ENCODE measurements around the gene HSD17B11. TPM values are rescaled to one million over a fixed set of nuclear protein-coding genes. Genes with fewer than 3 reads are reported as not detected.
A peak's percentile ranks its signal among the peaks of the same experiment; 100 is the strongest.
"Not testable (repeated sequence)": the region's sequence is repeated elsewhere in the genome, so short reads cannot be mapped to it uniquely, and the experiment has no call there.

The HSD17B11 gene
- total RNA-seq, 1 donor from 2014 or later: 27.2 TPM

DNA sequence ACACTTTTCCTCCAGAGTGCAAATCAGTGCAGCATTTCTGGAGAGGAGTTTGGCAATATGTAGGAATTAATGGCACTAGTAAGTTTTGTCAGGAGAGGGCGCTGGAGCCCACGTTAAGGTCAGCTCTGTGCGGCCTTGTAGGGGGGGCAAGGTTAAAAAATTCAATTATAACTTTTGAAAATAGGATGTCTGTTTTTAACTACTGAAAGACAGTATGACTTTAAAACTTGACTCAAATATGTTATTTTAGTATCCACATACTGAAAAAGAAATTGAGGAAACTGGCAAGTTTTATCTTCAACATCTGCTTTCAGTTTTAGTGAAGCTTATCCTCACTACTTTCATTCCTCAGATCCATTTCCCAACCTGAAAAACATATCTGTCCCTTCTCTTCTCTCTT is 37.4 kb downstream of the HSD17B11 start:
- Mint-ChIP-seq H3K27me3 (ENCODE audit: unreplicated experiment) (no peaks in the 10 kb centered on the region), H3K27ac (ENCODE audit: unreplicated experiment) (no peak overlapping the region), H3K9me3 (ENCODE audit: unreplicated experiment) (no peaks in the 10 kb centered on the region), H3K4me3 (ENCODE audit: unreplicated experiment) (no peak overlapping the region), H3K36me3 (ENCODE audit: low read depth, unreplicated experiment) (no peaks in the 10 kb centered on the region), H3K4me1 (ENCODE audit: unreplicated experiment) (no peaks in the 10 kb centered on the region)
- TF ChIP-seq, protein P1, sequence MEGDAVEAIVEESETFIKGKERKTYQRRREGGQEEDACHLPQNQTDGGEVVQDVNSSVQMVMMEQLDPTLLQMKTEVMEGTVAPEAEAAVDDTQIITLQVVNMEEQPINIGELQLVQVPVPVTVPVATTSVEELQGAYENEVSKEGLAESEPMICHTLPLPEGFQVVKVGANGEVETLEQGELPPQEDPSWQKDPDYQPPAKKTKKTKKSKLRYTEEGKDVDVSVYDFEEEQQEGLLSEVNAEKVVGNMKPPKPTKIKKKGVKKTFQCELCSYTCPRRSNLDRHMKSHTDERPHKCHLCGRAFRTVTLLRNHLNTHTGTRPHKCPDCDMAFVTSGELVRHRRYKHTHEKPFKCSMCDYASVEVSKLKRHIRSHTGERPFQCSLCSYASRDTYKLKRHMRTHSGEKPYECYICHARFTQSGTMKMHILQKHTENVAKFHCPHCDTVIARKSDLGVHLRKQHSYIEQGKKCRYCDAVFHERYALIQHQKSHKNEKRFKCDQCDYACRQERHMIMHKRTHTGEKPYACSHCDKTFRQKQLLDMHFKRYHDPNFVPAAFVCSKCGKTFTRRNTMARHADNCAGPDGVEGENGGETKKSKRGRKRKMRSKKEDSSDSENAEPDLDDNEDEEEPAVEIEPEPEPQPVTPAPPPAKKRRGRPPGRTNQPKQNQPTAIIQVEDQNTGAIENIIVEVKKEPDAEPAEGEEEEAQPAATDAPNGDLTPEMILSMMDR (IDR thresholded peaks at IDR 0.05; ENCODE audit: unreplicated experiment): peak; percentile 63
- peak; percentile 67 for DNase-seq (ENCODE audit: low spot score)

DNA sequence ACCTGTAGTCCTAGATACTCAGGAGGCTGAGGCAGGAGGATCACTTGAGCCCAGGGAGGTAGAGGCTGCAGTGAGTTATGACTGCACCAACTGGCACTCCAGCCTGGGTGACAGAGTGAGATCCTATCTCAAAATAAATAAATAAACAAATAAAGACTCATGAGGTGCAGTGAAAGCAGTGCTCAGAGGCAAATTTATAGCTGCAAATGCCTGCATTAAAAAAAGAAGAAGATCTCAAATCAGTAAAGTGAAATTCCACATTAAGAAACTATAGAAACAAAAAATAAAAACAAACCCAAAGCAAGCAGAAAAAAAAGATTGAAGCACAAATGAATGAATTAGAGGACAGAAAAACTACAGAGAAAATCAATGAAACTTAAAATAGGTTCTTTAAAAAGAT is 45.8 kb downstream of the HSD17B11 start:
- Mint-ChIP-seq H3K4me1 (ENCODE audit: unreplicated experiment) (no peaks in the 10 kb centered on the region), H3K4me3 (ENCODE audit: unreplicated experiment) (no peak overlapping the region), H3K36me3 (ENCODE audit: low read depth, unreplicated experiment) (peaks cover 13% of the 10 kb centered on the region), H3K9me3 (ENCODE audit: unreplicated experiment) (no peaks in the 10 kb centered on the region), H3K27me3 (ENCODE audit: unreplicated experiment) (no peaks in the 10 kb centered on the region), H3K27ac (ENCODE audit: unreplicated experiment) (no peak overlapping the region)
- TF ChIP-seq, protein P1 (IDR thresholded peaks at IDR 0.05; ENCODE audit: unreplicated experiment): no peak
- DNase-seq (ENCODE audit: low spot score): no peak

DNA sequence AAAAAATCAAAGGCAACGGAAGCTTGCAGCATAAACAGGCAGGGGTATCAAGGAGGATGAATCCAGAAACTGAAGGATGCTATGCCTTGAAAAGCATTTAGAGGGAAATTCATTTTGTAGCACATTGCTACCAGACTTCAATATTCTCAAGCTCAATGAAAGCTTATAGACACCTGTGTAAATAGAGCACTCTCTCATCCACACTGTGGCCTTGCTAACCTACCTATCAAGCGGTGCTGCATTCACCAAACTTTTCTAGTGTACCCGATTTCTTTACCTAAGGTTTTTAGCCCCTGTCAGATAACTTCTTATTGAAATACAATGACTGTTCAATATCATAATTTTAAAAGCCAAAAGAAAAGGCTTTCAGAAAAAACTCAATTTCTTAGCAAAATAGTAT is 48.1 kb downstream of the HSD17B11 start:
- Mint-ChIP-seq H3K27me3 (ENCODE audit: unreplicated experiment) (no peaks in the 10 kb centered on the region), H3K9me3 (ENCODE audit: unreplicated experiment) (no peaks in the 10 kb centered on the region), H3K27ac (ENCODE audit: unreplicated experiment) (no peak overlapping the region), H3K4me1 (ENCODE audit: unreplicated experiment) (no peaks in the 10 kb centered on the region), H3K4me3 (ENCODE audit: unreplicated experiment) (no peak overlapping the region), H3K36me3 (ENCODE audit: low read depth, unreplicated experiment) (peaks cover 16% of the 10 kb centered on the region)
- TF ChIP-seq, protein P1 (IDR thresholded peaks at IDR 0.05; ENCODE audit: unreplicated experiment): no peak
- no peak for DNase-seq (ENCODE audit: low spot score)

DNA sequence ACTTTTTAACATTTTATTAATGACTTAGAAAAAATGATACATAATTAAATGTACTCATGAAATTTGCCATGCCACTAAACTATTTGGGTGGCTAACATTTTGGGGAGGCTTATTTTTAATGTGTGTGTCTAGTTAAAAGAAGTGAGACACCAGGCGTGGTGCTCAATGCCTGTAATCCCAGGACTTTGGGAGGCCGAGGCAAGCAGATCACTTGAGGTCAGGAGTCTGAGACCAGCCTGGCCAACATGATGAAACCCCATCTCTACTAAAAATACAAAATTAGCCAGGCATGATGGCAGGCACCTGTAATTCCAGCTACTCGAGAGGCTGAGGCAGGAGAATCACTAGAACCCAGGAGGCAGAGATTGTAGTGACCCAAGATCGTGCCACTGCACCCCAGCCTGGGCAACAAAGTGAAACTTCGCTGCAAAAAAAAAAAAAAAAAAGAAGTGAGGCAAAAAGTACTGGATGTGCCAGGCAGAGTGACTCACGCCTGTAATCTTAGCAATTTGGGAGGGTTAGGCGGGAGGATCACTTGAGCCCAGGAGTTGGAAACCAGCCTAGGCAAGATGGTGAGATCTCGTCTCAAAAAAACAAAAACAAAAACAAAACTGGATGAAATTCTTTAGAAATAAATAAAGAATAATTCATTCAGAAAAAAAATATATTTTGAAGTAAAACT is 48.9 kb downstream of the HSD17B11 start:
- not testable (repeated sequence) for H3K27ac Mint-ChIP-seq (ENCODE audit: unreplicated experiment); H3K4me3 Mint-ChIP-seq (ENCODE audit: unreplicated experiment); DNase-seq (ENCODE audit: low spot score); H3K4me1 Mint-ChIP-seq (ENCODE audit: unreplicated experiment); H3K27me3 Mint-ChIP-seq (ENCODE audit: unreplicated experiment); H3K9me3 Mint-ChIP-seq (ENCODE audit: unreplicated experiment)
- H3K36me3 Mint-ChIP-seq (ENCODE audit: low read depth, unreplicated experiment): peaks cover 16% of the 10 kb centered on the region

DNA sequence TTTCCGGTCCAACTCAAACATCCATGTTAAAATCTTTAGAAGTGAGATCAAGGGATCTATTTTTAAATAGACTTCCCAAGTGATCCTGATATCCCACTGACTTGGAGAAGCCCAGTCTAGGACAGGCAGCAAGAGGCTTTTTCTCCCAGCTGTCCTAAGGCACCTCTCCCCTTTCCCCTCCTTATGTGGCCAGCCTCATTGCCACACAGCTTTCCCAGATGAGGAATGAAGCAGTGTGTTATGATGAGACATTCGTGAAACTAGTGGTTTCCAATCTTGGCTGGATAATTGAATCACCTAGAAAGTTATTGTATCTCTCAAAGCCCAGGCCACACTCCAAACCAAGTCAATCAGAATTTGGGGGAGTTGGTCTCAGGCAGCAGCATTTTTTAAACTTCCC is 51.5 kb downstream of the HSD17B11 start:
- H3K27ac Mint-ChIP-seq (ENCODE audit: unreplicated experiment): no peak overlapping the region
- H3K9me3 Mint-ChIP-seq (ENCODE audit: unreplicated experiment): no peaks in the 10 kb centered on the region
- H3K36me3 Mint-ChIP-seq (ENCODE audit: low read depth, unreplicated experiment): peaks cover 10% of the 10 kb centered on the region
- TF ChIP-seq, protein P1 (IDR thresholded peaks at IDR 0.05; ENCODE audit: unreplicated experiment): no peak
- no peaks in the 10 kb centered on the region for H3K27me3 Mint-ChIP-seq (ENCODE audit: unreplicated experiment)
- H3K4me1 Mint-ChIP-seq (ENCODE audit: unreplicated experiment): no peaks in the 10 kb centered on the region
- DNase-seq (ENCODE audit: low spot score): no peak
- no peak overlapping the region for H3K4me3 Mint-ChIP-seq (ENCODE audit: unreplicated experiment)
